Psoas muscle (tissue), 8 donors: ENCODE measurements around the gene MAP2K3. TPM values are rescaled to one million over a fixed set of nuclear protein-coding genes. Genes with fewer than 3 reads are reported as not detected.

ENCODE experiments used
- ATAC-seq, 4 donors: fragments of 200-7000 bp; cut with Tn5 transposase; one replicate each; pipeline ENCODE4 v1.9.1; 2020; ENCODE audit warnings: moderate library complexity in 3 of 4, mild to moderate bottlenecking in 2 of 4
- DNase-seq, 2 donors: peaks; one replicate each; pipeline ENCODE4 v3.0.0-alpha.2; 2020
- H3K27ac ChIP-seq: fragments of 200-600 bp; one replicate; pipeline ENCODE4 v1.8.0; 2022
- H3K27me3 ChIP-seq, 3 donors: fragments of 200-600 bp in 1 of 3; one replicate each; pipeline versions ENCODE4 v1.6.1 to v1.8.0; 2013 to 2022; ENCODE audit warnings: low read length in 2 of 3, mild to moderate bottlenecking in 2 of 3, moderate library complexity in 1 of 3; ENCODE audit not compliant: insufficient read depth in 3 of 3
- H3K36me3 ChIP-seq, 2 donors: fragments of 200-600 bp in 1 of 2; one replicate each; pipeline versions ENCODE4 v1.6.1 to v1.8.0; 2013 to 2022; ENCODE audit warnings: low read depth in 1 of 2, mild to moderate bottlenecking in 1 of 2, moderate library complexity in 1 of 2; ENCODE audit not compliant: insufficient read depth in 1 of 2
- H3K4me1 ChIP-seq: fragments of 200-600 bp; one replicate; pipeline ENCODE4 v1.8.0; 2022
- H3K4me3 ChIP-seq: fragments of 200-600 bp; one replicate; pipeline ENCODE4 v1.8.0; 2022; ENCODE audit warnings: mild to moderate bottlenecking
- H3K9me3 ChIP-seq: fragments of 200-600 bp; one replicate; pipeline ENCODE4 v1.8.0; 2022
- WGBS, 3 donors: extraction: QIAGEN DNeasy Blood & Tissue Kit; methylation state at CpG; one replicate each; pipeline versions ENCODE4 v1.1.6 to v1.1.7; 2013; 5-methylcytosine and 5-hydroxymethylcytosine counted together
- intact Hi-C, 2 donors: fragments of 100-400 bp; cut with DNase I; formaldehyde crosslinking; loops; one replicate each; pipeline versions ENCODE4 v1.11.0 to v1.14.2; 2022
- polyA plus RNA-seq, 3 donors: library from polyadenylated mRNA; stranded (reverse); fragments of 200-250 nt; gene quantifications; one replicate each; pipeline ENCODE4 v1.2.3, GENCODE V29; 2013
- total RNA-seq, 4 donors: library from RNA; stranded (reverse); fragmentation: NEBNext Ultra II Directional in 2 of 4; extraction: Animal tissue kit (Norgen Biotek cat#: 25700) in 2 of 4; gene quantifications; one replicate each; pipeline versions ENCODE4 v1.2.1 to v1.2.4, GENCODE V29; 2021 to 2023
- TF ChIP-seq, protein P1 (sequence below): fragments of 200-600 bp; IDR thresholded peaks from one replicate; pipeline ENCODE4 v1.8.0; 2022; ENCODE audit warnings: antibody characterized with exemption
- donor health status: healthy with polysubstance abuse.
- donor health status: DM: no; HTN: no; CAD: no; lungs with moderate emphysema.
- donor health status: Bipolar disorder and iron deficiency.
- donor health status: healthy.
- donor health status: DM: yes; HTN: yes; CAD: no.
- donor health status: DM: no; HTN: no; CAD: no.
- donor health status: DM: no; HTN: no; CAD: no.
- donor health status: DM: yes; HTN: yes; CAD: no.

Gene MAP2K3
- total and polyA plus RNA-seq, 7 donors, result 64.4 to 229 (median 114) TPM

DNA sequence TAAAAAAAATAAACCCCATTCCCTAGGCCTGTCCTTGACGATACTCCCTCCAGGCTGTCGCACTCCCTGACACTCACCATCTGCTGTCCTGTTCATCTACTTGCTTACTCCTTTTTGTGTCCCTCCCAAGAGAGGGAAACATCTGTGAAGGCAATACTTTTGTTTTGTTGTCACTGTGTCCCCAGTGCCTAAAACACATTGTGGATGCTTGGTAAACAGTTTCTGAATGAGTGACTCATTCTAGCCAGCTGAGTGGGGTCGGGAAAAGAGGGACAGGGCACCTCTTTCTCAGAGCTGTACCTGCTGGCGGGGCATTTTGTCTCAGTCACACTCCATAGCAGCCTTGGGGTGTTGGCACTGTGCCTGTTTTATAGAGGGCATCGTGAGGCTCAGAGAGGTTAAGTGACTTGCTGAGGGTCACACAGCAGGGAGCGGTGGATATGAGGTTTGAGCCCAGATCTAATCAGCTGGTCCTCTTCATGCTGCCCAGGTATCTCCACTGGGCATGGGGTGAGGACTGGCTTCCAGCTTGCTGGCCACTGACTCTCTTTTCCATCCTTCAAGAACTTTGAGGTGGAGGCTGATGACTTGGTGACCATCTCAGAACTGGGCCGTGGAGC is 15.6 kb downstream of the MAP2K3 start:
- no peaks in the 10 kb centered on the region for H3K27me3 ChIP-seq
- intact Hi-C loops, result loop anchor here in 1 of 2 donors (10.0 kb wide), 2 partner anchors 375 to 905 kb away; no protein-coding TSS in a partner anchor
- H3K9me3 ChIP-seq, result no peaks in the 10 kb centered on the region
- peaks cover 20% of the 10 kb centered on the region for H3K4me1 ChIP-seq
- peaks cover 0 to 68% of the 10 kb centered on the region in 2 donors for H3K36me3 ChIP-seq
- ATAC-seq (no peak), DNase-seq (no peak)
- H3K27ac ChIP-seq, result no peak overlapping the region
- no peak overlapping the region for H3K4me3 ChIP-seq
- WGBS, 3 donors, result 48 to 53% (median 52%) methylated on average over 7 of the region's 7 CpGs
- TF ChIP-seq, protein P1, sequence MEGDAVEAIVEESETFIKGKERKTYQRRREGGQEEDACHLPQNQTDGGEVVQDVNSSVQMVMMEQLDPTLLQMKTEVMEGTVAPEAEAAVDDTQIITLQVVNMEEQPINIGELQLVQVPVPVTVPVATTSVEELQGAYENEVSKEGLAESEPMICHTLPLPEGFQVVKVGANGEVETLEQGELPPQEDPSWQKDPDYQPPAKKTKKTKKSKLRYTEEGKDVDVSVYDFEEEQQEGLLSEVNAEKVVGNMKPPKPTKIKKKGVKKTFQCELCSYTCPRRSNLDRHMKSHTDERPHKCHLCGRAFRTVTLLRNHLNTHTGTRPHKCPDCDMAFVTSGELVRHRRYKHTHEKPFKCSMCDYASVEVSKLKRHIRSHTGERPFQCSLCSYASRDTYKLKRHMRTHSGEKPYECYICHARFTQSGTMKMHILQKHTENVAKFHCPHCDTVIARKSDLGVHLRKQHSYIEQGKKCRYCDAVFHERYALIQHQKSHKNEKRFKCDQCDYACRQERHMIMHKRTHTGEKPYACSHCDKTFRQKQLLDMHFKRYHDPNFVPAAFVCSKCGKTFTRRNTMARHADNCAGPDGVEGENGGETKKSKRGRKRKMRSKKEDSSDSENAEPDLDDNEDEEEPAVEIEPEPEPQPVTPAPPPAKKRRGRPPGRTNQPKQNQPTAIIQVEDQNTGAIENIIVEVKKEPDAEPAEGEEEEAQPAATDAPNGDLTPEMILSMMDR, result no peak

DNA sequence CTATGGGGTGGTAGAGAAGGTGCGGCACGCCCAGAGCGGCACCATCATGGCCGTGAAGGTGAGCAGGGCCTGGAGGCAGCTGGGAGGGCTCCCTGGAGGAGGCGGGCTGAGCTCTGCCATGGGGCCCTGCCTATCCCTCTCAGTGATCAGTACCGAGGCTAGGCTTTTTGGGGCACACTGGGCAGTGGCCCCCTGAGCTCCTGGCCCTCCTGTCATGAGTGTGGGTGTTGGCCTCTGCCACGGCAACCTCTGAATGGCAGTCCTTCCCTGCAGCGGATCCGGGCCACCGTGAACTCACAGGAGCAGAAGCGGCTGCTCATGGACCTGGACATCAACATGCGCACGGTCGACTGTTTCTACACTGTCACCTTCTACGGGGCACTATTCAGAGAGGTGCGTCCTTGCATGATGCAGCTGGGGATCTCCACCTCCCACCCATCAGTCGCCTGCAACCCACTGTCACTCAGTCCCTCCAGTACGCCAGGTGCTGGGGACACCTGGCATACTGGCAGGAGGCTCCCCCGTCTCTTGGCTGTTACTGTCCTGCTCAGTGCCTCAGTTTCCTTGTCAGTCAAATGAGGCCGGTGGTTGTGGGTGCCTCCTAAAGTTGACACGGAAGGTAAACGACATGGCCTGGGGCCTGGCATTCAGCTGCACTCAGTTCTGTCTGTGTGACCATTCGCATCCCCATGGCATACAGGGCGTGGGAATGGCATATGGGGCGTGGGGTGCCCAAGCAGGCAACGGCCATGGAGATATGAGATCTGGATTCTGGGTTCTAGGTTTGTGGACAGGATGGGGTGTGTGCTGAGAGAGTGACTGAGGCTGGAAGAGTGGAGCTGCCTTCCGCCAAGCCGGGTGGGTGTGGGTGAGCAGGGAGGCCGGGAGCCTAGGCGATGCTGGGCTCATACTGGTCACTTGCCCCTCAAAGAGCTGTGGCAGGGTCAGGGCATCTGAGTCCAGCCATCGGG is 16.4 kb downstream of the MAP2K3 start:
- no peaks in the 10 kb centered on the region for H3K27me3 ChIP-seq
- no peak for ATAC-seq
- H3K9me3 ChIP-seq, result no peaks in the 10 kb centered on the region
- intact Hi-C loops, result loop anchor here in 1 of 2 donors (10.0 kb wide), 1 partner anchor 374 kb away; no protein-coding TSS in a partner anchor
- no peak overlapping the region for H3K27ac ChIP-seq
- peaks cover 0 to 73% of the 10 kb centered on the region in 2 donors for H3K36me3 ChIP-seq
- DNase-seq, result no peak
- TF ChIP-seq, protein P1, result no peak
- peaks cover 12% of the 10 kb centered on the region for H3K4me1 ChIP-seq
- 70 to 73% (median 72%) methylated on average over 31 of the region's 31 CpGs for WGBS, 3 donors
- H3K4me3 ChIP-seq, result no peak overlapping the region

DNA sequence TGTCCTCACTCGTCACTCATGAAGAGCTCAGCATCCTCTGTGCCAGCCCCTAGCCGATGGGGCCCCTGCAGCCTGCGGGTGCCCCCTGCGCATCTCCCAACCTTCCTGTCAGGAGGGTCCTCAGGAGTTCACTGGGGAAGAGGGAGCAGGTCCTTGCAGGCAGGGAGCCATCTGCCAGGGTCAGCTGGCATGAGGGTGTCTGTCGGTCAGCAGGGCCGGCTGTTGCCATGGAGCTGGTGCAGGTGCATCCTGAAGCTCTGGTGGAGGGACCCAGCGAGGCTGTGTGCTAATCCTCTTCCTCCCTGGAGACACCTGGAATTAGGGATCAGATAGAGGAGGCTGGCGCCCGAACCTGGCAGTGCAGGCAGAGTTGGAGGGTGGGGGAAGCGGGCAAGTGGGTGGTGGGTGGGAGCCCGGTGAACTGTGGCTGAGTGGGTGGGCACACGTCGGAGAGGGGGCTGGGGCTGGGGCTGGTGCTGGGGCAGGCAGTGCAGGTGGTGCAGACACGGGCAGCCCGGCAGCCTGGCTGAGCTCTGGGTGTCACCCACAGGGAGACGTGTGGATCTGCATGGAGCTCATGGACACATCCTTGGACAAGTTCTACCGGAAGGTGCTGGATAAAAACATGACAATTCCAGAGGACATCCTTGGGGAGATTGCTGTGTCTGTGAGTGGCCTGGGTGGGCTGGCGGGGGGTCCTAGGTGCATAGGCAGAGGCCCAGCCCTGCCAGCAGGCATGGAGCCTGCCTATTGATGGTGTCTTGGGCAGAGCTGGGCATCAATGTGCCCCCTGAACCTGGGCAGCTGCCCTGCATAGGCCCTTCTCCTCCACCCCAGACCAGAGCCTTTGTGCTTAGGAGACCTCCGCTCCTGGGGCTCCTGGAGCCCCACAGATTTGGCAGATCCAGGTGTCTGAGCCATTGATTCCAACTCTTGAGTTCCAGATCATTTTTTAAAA is 17.4 kb downstream of the MAP2K3 start:
- DNase-seq, result peak; percentile 13 to 60
- intact Hi-C loops, result loop anchor here in 1 of 2 donors (10.0 kb wide), 1 partner anchor 373 kb away; no protein-coding TSS in a partner anchor

More for the DNA sequence above, 17.4 kb downstream of the MAP2K3 start:
- Histone ChIP-seq H3K9me3 (no peaks in the 10 kb centered on the region), H3K27ac (no peak overlapping the region), H3K36me3 (peaks cover 0 to 83% of the 10 kb centered on the region in 2 donors), H3K4me1 (peaks cover 2% of the 10 kb centered on the region), H3K4me3 (no peak overlapping the region), H3K27me3 (no peaks in the 10 kb centered on the region)
- TF ChIP-seq, protein P1, result no peak
- 62 to 66% (median 65%) methylated on average over 19 of the region's 19 CpGs for WGBS, 3 donors
- no peak for ATAC-seq
